GM18526 (cell line): ENCODE data around the gene SH3D19.

Experiments
- POLR2A ChIP-seq: IDR thresholded peaks from 3 replicates; pipeline ENCODE4 v1.6.1; 2011; ENCODE audit not compliant: insufficient read length; ENCODE audit errors: extremely low read depth

The SH3D19 gene

GRCh38 chr4:151331276-151332042 lies 6.1 kb upstream of the SH3D19 start:
- no peak for TF ChIP-seq POLR2A

DNA sequence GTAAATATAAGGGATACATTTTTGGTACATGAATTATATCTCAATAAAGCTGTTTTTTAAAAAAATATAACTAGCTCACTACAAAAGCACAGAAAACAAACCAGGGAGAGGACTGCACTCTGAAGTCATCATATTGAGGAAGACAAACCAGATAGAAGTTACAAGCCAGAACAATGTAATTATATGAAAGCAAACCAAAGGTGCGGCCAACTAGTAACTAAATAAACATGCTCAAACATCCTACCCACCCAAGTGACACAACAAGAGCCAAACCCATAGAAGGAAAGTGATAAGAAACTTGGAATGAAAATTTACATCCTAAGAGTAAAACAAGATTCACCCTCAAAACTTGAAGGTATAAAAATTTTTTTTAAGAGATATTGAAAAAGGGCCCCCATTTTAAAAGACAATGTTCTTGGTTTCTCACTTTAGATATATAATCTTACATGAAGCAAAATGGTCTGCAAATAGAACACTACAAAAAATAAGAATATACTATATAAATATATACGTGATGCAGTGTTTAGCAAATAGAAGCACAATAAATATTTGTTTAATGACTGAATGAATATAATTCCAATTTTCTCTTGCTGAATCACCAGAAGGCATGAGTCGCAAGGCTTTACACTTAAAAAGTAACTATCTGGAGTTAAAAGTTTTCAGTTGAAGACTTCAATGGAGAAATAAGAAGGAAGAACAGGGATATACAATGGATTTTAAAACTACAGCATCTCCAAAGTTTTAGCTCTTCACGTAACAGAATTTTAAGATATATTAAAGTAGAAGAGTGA lies 4.0 kb upstream of the SH3D19 start:
- no peak for TF ChIP-seq POLR2A

GRCh38 chr4:151325949-151326246 lies 493 bp upstream of the SH3D19 start:
- no peak for TF ChIP-seq POLR2A

DNA sequence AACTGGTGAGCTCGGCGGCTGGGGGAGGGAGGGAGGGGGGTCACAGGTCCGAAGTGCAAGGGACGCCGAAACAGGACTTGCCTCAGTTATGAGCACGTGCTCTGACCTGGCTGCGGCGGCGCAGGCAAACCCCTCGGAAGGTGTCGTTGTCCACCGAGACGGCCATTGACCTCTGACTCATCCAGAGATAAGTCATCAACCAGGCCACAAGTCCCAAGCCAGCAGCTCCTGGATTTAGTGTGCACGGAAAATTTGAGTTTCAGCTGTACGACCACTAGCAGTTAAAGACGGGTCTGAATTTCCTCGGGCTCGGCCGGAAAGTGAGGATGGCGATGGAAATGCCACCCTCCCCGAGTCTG lies 674 bp downstream of the SH3D19 start:
- TF ChIP-seq POLR2A, result no peak

DNA sequence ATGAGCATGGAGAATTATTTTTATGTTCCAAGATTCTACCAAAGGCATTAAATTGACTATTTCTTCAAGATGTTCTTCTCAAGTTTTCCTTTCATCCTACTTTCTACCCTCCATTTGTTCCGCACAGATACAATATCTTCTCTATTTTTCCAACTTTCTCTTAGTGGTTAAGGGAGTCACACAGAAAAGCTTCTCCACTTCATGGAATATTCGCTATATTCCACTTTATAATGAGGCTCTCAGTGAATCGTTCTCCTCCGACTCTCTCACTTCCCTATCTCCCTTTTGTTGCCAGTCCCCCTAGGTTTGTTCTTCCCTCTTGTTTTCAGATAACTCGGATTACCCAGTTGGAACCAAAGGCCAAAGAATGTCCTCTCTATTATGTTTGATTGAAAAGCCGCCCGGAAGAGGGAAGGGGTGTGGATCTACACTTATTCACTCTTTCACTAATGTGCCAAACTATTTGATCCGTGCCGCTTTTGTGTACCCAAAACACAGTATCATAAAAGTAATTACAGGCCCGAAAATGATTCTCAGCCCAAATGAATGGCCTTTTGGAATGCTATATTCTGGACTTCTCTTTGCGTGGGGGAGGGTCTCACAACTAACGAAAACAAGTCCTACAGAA lies 1.2 kb downstream of the SH3D19 start:
- no peak for TF ChIP-seq POLR2A

DNA sequence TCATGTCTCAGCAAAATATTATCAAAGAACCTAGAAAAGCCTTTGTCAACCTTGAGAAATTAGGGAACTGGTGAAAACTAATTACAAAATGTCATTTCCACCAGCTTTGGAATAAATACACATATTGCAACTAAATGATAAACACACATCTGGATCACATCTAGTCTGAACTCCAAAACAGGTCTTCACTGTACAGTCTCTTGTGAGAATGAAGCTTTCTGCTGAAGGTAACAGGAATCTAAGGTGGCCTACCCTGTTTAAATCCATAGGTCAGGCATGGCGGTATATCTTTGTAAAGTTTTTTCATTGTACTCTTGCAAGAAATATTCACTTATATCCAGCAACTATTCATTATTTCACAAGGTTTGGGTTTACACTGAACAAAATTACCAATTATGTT lies 1.7 kb downstream of the SH3D19 start:
- no peak for TF ChIP-seq POLR2A

DNA sequence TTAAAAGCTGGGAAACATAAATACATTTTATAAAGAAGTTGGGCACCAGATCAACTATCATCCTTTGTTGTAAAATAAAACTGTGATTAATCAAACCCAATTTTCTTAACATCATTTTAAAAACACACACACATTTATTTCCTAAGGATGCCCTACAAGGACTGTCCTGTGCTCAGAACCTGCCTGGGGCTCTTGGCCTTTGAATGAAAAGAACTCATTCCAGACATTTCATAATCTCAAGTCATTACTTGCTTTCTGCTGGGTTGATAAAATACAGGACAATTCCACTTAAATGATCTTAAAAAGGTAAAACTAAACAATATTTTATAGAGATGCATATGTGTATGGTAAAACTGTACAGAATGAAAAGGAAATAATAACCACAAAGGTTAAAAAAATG lies 2.8 kb downstream of the SH3D19 start:
- TF ChIP-seq POLR2A, result no peak

DNA sequence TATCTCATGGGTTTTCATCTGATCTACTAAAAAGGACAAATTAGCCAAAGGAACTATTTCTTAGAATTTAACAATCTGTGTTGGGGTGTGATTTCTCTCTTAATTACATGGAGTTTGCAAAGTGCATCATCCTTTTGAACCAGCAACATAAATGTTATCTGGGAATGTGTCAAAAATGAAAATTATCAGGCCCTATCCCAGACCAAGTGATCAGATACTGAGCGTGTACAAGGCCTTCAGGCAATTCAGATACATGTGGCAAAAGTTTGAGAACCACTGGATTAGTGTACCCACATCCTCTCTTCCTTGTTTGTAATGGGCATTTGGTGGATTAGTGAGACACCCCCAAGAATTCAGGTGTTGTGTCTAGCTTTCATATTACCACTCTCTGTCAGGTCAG lies 3.8 kb downstream of the SH3D19 start:
- TF ChIP-seq POLR2A, result no peak

DNA sequence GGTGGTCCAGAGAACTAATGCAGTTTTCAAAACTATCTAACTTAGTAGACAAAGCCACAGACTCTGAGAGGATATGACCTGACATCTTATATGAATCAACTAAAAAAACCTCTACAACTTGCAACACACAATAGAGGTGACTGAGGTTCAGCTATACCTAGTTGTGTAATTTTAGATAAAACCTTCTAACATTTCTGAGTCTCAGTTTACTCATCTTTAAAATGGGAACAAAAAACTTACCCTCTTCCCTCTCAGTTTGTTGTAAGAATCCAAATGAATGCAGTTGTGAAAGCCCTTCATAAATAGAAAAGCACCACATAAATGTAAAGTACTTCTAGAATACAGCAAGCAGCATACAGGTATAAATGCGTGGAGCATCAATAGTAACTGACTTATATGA lies 5.9 kb downstream of the SH3D19 start:
- TF ChIP-seq POLR2A, result no peak

- TF ChIP-seq POLR2A, result no peak
Measured at GRCh38 chr4:151318307-151319006, 6.9 kb downstream of the SH3D19 start.

- TF ChIP-seq POLR2A, result no peak
Measured at GRCh38 chr4:151316645-151317044, 8.8 kb downstream of the SH3D19 start.

DNA sequence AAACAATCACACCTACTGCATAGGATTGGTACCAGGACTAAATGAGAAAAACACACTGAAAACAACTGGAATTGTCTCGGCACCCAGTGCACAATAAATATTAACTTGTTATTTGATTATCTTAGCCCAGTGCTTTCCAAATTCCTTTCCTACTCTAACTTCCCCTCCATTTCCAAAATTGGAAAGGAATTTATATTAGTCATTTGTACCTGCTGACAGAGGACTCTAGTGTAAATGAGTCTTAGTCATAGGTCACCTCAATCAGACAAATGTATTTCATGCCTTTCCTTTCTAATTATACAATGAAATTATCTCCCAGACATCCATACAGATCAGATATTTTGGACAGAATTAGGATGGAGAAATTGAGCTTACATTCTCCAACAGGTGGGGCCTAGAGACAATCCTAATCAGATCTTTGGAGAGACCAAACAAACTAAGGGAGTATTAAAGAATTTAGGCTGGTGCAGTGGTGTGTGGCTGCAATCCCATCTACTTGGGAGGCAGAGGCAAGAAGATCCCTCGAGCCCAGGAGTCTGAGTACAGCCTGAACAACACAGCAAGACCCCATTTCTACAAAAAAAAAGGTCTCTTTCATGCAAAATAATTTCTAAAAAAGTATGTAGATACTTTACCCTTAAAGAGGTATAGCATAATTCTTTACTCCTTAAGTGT lies 10.1 kb downstream of the SH3D19 start:
- no peak for TF ChIP-seq POLR2A

- no peak for TF ChIP-seq POLR2A
Measured at GRCh38 chr4:151314479-151314878, 10.9 kb downstream of the SH3D19 start.

DNA sequence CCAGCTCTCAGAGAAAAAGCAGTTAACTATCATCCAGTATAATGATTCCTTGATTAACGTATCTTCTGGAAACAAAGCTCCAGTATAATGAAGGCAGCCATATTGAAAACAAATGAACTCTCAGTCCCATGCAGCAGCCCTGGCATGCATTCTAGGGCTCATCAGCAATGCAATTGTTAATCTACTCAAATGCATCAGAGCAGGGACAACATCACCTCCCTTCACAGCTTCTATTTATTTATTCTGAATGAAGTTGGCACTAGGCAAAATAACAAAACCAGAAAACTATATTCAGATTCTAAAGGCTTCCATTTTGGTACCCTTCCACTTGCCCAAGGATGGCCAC lies 11.4 kb downstream of the SH3D19 start:
- TF ChIP-seq POLR2A, result no peak

DNA sequence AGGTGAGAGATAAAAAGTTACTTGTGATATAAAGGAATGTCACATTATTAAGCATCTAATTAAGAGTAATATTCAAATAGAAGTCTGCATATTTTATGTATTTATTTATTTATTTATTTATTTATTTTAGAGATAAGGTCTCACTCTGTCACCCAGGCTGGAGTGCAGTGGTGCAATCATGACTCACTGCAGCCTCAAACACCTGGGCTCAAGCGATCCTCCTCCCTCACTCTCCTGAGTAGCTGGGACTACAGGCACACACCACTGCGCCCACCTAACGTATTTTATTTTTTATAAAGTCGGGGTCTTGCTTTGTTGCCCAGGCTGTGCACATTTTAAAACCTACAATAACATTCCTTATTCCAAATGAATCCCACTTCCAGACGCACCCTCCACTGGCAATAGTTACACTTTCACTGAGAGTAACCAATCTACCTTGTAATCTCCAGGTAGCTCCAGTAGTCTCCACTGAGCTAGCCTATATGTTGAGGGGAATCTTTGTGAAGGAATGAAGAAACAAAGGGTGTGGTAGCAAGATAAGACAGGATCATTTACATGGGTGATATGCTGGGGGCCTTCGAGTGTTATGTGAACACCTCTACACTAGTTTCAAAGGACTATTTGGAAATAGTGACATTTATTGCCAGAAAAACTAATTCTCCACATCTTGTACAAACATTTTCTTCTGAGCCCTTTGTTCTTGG lies 11.9 kb downstream of the SH3D19 start:
- no peak for TF ChIP-seq POLR2A

DNA sequence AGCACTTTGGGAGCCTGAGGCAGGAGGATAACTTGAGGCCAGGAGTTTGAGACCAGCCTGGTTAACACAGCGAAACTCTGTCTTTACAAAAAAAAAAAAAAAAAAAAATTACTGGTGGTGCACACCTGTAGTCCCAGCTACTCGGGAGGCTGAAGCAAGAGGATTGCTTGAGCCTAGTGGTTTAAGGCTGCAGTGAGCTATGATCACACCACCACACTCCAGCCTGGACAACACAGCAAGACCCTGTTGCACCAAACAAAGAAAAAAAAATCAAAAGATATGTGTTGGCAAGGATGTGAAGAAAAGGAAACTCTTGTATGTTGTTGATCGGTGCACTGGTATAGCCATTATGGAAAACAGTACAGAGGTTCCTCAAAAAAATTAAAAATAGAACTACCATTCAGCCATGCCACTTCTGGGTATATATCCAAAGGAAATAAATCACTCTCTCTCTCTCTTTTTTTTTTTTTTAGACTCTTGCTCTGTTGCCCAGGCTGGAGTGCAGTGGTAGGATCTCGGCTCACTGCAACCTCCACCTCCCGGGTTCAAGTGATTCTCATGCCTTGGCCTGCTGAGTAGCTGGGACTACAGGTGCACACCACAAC lies 15.2 kb downstream of the SH3D19 start:
- TF ChIP-seq POLR2A, result no peak
